ENCODE data around the gene CACHD1. TPM values are rescaled to one million over a fixed set of nuclear protein-coding genes. Genes with fewer than 3 reads are reported as not detected.

Gene CACHD1
- total RNA-seq, 1 experiment from 2014 or later, result 8.4 TPM

GRCh38 chr1:64423526-64423925 is 46.4 kb upstream of the CACHD1 start:
- RAD21 ChIA-PET (ENCODE audit: low non-redundant PET in 1 of 2, low total read pairs in 2 of 2, uncharacterized antibody in 2 of 2, unreplicated experiment in 2 of 2), result no interaction called here
- DNase-seq (ENCODE audit: low read depth, low spot score), result no peak
- CTCF ChIA-PET, result no interaction called here

More at GRCh38 chr1:64423526-64423925, 46.4 kb upstream of the CACHD1 start:
- Histone ChIP-seq H3K9me3 (ENCODE audit: control insufficient read depth in 1 of 2, insufficient read depth in 1 of 2, low read depth in 1 of 2, low read length in 2 of 2) (no peaks in the 10 kb centered on the region), H4K20me1 (ENCODE audit: insufficient read depth) (no peaks in the 10 kb centered on the region), H3K27me3 (ENCODE audit: insufficient read depth, low read length) (no peaks in the 10 kb centered on the region), H2AFZ (ENCODE audit: low read depth, low read length, poor library complexity, severe bottlenecking) (no peak overlapping the region), H3K27ac (ENCODE audit: low read depth, low read length) (no peak overlapping the region), H3K4me2 (ENCODE audit: low read length) (no peak overlapping the region), H3K4me3 (replicated peaks in 1 of 2; ENCODE audit: low read depth in 1 of 2, low read length in 2 of 2) (no peak overlapping the region), H3K36me3 (ENCODE audit: control insufficient read depth in 1 of 2, insufficient read depth in 2 of 2, low read length in 2 of 2) (no peaks in the 10 kb centered on the region), H3K79me2 (ENCODE audit: insufficient read depth, low read length) (no peaks in the 10 kb centered on the region), H3K4me1 (ENCODE audit: control insufficient read depth in 1 of 2, insufficient read depth in 2 of 2, low read length in 2 of 2) (no peaks in the 10 kb centered on the region), H3K9ac (ENCODE audit: low read length) (no peak overlapping the region), H3K9me2 (ENCODE audit: insufficient read depth) (no peaks in the 10 kb centered on the region)
- TF ChIP-seq ZFX (IDR thresholded peaks at IDR 0.05), result no peak
- TF ChIP-seq JUND (IDR thresholded peaks at IDR 0.05), result no peak
- TF ChIP-seq YY1 (IDR thresholded peaks at IDR 0.05; ENCODE audit: extremely low read depth, insufficient replicate concordance, low read depth, low read length), result no peak
- TF ChIP-seq SP1 (IDR thresholded peaks at IDR 0.05; ENCODE audit: low read depth), result no peak
- no peak for TF ChIP-seq ATF3 (IDR thresholded peaks at IDR 0.05)
- TF ChIP-seq TCF7L2 (IDR thresholded peaks at IDR 0.05; ENCODE audit: borderline replicate concordance, extremely low read depth, insufficient read depth, insufficient read length), result no peak
- no peak for TF ChIP-seq EGR1 (IDR thresholded peaks at IDR 0.05; ENCODE audit: low read depth)
- no peak for TF ChIP-seq SIN3A (IDR thresholded peaks at IDR 0.05; ENCODE audit: low read depth)
- TF ChIP-seq ELF1 (IDR thresholded peaks at IDR 0.05; ENCODE audit: borderline replicate concordance, low read depth), result no peak
- no peak for TF ChIP-seq REST (IDR thresholded peaks at IDR 0.05; ENCODE audit: low read depth)
- no peak for TF ChIP-seq ZBTB33 (IDR thresholded peaks at IDR 0.05; ENCODE audit: extremely low read depth, insufficient replicate concordance, low read length)
- TF ChIP-seq CTCF (IDR thresholded peaks at IDR 0.05 in 2 of 3, conservative IDR thresholded peaks at IDR 0.05 in 1 of 3; ENCODE audit: borderline replicate concordance in 1 of 3, insufficient read depth in 1 of 3, low read depth in 2 of 3, low read length in 2 of 3), result no peak
- TF ChIP-seq SRF (IDR thresholded peaks at IDR 0.05; ENCODE audit: low read depth), result no peak
- TF ChIP-seq POLR2AphosphoS5 (IDR thresholded peaks at IDR 0.05; ENCODE audit: low read depth, low read length), result no peak
- TF ChIP-seq ZNF274 (IDR thresholded peaks at IDR 0.05; ENCODE audit: low read depth, low read length), result no peak
- intact Hi-C loops (cut with micrococcal nuclease), result no loop called here
- BruUV-seq (replicated peaks), result no TSS peak
- ATAC-seq, result no peak
- POLR2A ChIA-PET, result no interaction called here

All from HCT116 (cell line).